ENCODE measurements around the gene MTERF1. TPM values are rescaled to one million over a fixed set of nuclear protein-coding genes. Genes with fewer than 3 reads are reported as not detected.
A peak's percentile ranks its signal among the peaks of the same experiment; 100 is the strongest.
"Not testable (repeated sequence)": the region's sequence is repeated elsewhere in the genome, so short reads cannot be mapped to it uniquely, and the experiment has no call there.

The MTERF1 gene
- total and polyA plus RNA-seq, 2 donors: 19.3 to 21.2 TPM

DNA sequence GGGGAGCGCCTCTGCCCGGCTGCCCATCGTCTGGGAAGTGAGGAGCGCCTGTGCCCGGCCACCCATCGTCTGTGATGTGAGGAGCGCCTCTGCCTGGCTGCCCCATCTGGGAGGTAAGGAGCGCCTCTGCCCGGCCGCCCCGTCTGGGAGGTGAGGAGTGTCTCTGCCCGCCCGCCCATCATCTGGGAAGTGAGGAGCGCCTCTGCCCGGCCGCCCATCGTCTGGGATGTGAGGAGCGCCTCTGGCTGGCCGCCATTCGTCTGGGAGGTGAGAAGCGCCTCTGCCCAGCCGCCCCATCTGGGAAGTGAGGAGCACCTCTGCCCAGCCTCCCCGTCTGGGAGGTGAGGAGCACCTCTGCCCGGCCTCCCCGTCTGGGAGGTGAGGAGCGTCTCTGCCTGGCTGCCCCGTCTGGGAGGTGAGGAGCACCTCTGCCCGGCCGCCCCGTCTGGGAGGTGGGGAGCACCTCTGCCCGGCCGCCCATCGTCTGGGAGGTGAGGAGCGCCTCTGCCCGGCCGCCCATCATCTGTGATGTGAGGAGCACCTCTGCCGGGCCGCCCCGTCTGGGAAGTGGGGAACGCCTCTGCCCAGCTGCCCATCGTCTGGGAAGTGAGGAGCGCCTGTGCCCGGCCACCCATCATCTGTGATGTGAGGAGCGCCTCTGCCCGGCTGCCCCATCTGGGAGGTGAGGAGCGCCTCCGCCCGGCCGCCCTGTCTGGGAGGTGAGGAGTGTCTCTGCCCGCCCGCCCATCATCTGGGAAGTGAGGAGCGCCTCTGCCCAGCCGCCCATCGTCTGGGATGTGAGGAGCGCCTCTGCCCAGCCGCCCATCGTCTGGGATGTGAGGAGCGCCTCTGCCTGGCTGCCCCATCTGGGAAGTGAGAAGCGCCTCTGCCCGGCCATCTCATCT lies 8.0 kb upstream of the MTERF1 start:
- H3K4me1 ChIP-seq (ENCODE audit: control insufficient read depth in 2 of 2, insufficient read depth in 2 of 2, low read length in 2 of 2); H3K27ac ChIP-seq (ENCODE audit: low read depth in 1 of 2, low read length in 1 of 2); H3K4me3 ChIP-seq (ENCODE audit: low read length in 2 of 2); H3K27me3 ChIP-seq (ENCODE audit: control insufficient read depth in 2 of 2, insufficient read depth in 1 of 2, low read length in 1 of 2); H3K36me3 ChIP-seq (ENCODE audit: control insufficient read depth in 2 of 2, insufficient read depth in 2 of 2, low read length in 1 of 2); DNase-seq (ENCODE audit: low read depth in 6 of 9, low spot score in 9 of 9): not testable (repeated sequence)
- peaks cover 0 to 26% of the 10 kb centered on the region in 2 donors for H3K9me3 ChIP-seq (ENCODE audit: control insufficient read depth in 2 of 2, insufficient read depth in 1 of 2, low read length in 1 of 2)
- 98% methylated on average over 60 of the region's 60 CpGs for WGBS

DNA sequence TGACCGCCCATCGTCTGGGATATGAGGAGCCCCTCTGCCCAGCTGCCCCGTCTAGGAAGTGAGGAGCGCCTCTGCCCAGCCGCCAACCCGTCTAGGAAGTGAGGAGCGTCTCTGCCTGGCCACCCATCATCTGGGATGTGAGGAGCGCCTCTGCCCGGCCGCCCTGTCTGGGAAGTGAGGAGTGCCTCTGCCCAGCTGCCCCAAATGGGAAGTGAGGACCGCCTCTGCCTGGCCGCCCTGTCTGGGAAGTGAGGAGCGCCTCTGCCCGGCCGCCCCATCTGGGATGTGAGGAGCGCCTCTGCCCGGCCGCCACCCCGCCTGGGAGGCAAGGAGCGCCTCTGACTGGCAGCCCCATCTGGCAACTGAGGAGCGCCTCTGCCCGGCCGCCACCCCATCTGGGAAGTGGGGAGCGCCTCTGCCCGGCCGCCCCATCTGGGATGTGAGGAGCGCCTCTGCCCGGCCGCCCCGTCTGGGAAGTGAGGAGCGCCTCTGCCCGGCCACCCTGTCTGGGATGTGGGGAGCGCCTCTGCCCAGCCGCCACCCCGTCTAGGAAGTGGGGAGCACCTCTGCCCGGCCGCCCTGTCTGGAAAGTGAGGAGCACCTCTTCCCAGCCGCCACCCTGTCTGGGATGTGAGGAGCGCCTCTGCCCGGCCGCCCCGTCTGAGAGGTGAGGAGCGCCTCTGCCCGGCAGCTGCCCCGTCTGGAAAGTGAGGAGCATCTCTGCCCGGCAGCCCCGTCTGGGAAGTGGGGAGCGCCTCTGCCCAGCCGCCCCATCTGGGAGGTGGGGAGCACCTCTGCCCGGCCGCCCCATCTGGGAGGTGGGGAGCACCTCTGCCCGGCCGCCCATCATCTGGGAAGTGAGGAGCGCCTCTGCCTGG lies 7.1 kb upstream of the MTERF1 start:
- H3K27ac ChIP-seq (ENCODE audit: low read depth in 1 of 2, low read length in 1 of 2); H3K4me3 ChIP-seq (ENCODE audit: low read length in 2 of 2); H3K4me1 ChIP-seq (ENCODE audit: control insufficient read depth in 2 of 2, insufficient read depth in 2 of 2, low read length in 2 of 2); H3K27me3 ChIP-seq (ENCODE audit: control insufficient read depth in 2 of 2, insufficient read depth in 1 of 2, low read length in 1 of 2); H3K36me3 ChIP-seq (ENCODE audit: control insufficient read depth in 2 of 2, insufficient read depth in 2 of 2, low read length in 1 of 2); DNase-seq (ENCODE audit: low read depth in 6 of 9, low spot score in 9 of 9): not testable (repeated sequence)
- 98% methylated on average over 54 of the region's 54 CpGs for WGBS
- H3K9me3 ChIP-seq (ENCODE audit: control insufficient read depth in 2 of 2, insufficient read depth in 1 of 2, low read length in 1 of 2): peaks cover 0 to 26% of the 10 kb centered on the region in 2 donors

DNA sequence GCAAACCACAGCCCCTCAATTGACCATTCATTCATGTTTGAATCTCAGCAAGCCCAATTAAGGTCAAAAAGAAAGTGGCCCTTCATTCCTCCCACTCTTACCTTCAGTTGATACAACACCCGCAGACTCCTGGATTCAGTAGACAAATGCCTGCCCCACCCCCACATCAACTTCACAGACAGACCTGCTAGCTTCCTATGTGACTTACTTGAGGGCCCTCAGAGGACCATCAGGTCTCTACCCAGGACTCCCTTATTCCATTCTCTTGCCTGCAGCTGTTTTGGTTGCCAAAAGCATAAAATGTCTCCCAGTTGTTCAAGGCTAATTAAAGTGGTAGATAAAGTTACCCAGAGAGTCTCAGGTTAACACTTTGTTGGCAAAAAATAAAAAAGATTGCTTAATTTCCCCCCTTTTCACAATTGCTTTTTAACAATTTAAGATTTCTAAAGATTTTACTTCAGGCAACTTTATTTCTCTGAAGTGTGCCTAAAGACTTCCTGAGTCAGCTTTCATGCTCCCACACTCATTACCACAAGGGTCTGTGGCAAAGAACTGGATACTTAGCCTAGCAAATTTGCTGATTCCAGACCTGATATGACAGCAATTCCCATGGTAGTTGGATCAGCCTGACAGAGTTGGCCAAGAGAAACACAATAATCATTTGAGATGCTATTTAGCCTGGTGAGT lies 3.3 kb upstream of the MTERF1 start:
- H3K36me3 ChIP-seq (ENCODE audit: control insufficient read depth in 2 of 2, insufficient read depth in 2 of 2, low read length in 1 of 2): no peaks in the 10 kb centered on the region
- peaks cover 6 to 10% of the 10 kb centered on the region in 2 donors for H3K4me1 ChIP-seq (ENCODE audit: control insufficient read depth in 2 of 2, insufficient read depth in 2 of 2, low read length in 2 of 2)
- no peaks in the 10 kb centered on the region for H3K27me3 ChIP-seq (ENCODE audit: control insufficient read depth in 2 of 2, insufficient read depth in 1 of 2, low read length in 1 of 2)
- no peak for DNase-seq (ENCODE audit: low read depth in 6 of 9, low spot score in 9 of 9)
- no peak overlapping the region for H3K27ac ChIP-seq (ENCODE audit: low read depth in 1 of 2, low read length in 1 of 2)
- no peak overlapping the region for H3K4me3 ChIP-seq (ENCODE audit: low read length in 2 of 2)
- peaks cover 0 to 29% of the 10 kb centered on the region in 2 donors for H3K9me3 ChIP-seq (ENCODE audit: control insufficient read depth in 2 of 2, insufficient read depth in 1 of 2, low read length in 1 of 2)
- WGBS: 95% methylated on average over 1 of the region's 1 CpG

DNA sequence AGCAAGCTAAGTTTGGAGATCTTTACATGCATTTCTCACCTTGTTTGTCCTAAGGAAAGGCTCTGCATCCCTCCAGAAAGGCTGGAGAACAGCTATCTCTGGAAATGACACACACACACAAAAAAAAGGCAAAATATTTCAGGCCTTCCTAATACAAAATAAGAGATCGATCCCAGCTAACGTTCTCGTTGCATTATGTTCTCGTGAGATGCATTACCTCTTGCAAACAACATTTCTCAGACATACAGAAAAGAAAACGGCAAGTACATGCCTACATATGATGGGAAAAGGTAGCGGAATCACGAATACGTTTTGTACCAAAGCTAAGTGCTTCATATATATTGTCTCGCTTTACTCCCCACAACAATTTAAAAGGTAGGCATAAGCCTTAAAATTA lies 488 bp downstream of the MTERF1 start:
- Histone ChIP-seq H3K27me3 (ENCODE audit: control insufficient read depth in 2 of 2, insufficient read depth in 1 of 2, low read length in 1 of 2) (no peaks in the 10 kb centered on the region), H3K27ac (ENCODE audit: low read depth in 1 of 2, low read length in 1 of 2) (peak overlapping the region in 1 of 2 donors; percentile 81), H3K36me3 (ENCODE audit: control insufficient read depth in 2 of 2, insufficient read depth in 2 of 2, low read length in 1 of 2) (peaks cover 0 to 6% of the 10 kb centered on the region in 2 donors), H3K4me3 (ENCODE audit: low read length in 2 of 2) (peak overlapping the region; percentile 71 to 93), H3K9me3 (ENCODE audit: control insufficient read depth in 2 of 2, insufficient read depth in 1 of 2, low read length in 1 of 2) (peaks cover 0 to 7% of the 10 kb centered on the region in 2 donors), H3K4me1 (ENCODE audit: control insufficient read depth in 2 of 2, insufficient read depth in 2 of 2, low read length in 2 of 2) (peaks cover 6 to 10% of the 10 kb centered on the region in 2 donors)
- DNase-seq (ENCODE audit: low read depth in 6 of 9, low spot score in 9 of 9): peak in 1 of 9 donors; percentile 1
- 4% methylated on average over 9 of the region's 9 CpGs for WGBS

DNA sequence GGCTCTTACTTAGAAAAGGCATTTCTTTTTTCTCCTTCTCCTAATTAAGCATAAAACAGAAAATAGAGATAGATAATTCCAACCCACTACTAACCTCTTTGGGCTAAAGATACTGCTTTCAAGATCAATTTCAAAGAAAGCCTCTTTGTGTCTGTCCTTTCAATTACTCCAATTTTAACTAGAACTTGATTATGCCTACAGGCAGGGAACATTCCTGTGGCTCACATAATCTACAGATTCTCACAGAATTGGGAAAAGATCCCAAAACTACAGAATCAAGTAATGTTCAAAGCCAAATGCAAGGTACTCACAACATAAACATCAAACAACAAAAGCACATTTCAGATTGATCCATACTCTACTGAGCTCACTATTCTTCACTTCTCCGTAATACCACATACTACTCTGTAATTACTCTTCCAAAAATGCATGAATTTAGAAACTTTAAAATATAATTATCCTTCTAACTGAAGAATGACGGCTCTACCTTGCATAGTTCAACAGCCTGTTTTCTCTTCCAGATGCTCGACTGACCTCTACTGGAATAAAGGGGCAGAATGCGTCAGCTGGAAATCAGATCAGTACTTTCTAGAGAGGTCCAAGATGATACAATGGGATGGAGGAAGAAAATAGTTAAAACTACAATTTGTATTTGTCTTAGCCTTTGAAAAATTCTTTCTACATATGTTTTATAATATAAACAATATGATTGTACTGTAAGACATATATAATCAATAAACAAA lies 3.9 kb downstream of the MTERF1 start:
- DNase-seq (ENCODE audit: low read depth in 6 of 9, low spot score in 9 of 9): no peak
- Histone ChIP-seq H3K36me3 (ENCODE audit: control insufficient read depth in 2 of 2, insufficient read depth in 2 of 2, low read length in 1 of 2) (peaks cover 4 to 17% of the 10 kb centered on the region in 2 donors), H3K4me3 (ENCODE audit: low read length in 2 of 2) (no peak overlapping the region), H3K27me3 (ENCODE audit: control insufficient read depth in 2 of 2, insufficient read depth in 1 of 2, low read length in 1 of 2) (no peaks in the 10 kb centered on the region), H3K4me1 (ENCODE audit: control insufficient read depth in 2 of 2, insufficient read depth in 2 of 2, low read length in 2 of 2) (peaks cover 6 to 10% of the 10 kb centered on the region in 2 donors), H3K9me3 (ENCODE audit: control insufficient read depth in 2 of 2, insufficient read depth in 1 of 2, low read length in 1 of 2) (peaks cover 0 to 7% of the 10 kb centered on the region in 2 donors), H3K27ac (ENCODE audit: low read depth in 1 of 2, low read length in 1 of 2) (no peak overlapping the region)
- WGBS: 96% methylated on average over 4 of the region's 4 CpGs

DNA sequence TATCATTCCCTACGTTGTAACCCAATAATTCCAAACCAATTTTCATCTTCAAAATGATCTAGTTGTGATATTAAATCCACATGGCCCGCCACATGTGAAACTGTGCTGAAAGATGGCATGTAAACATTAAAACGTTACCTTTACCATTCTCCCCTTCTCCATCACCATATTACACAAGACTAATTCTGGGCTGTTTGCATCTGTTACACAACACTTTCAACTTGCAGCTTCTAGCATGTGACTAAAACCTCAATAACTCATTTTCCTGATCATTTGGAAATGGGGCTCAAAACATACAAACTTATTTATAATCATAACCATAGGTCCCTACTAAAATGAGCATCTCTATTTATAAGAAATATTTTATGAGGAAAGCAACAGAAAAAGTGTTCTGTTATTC lies 4.7 kb downstream of the MTERF1 start:
- Histone ChIP-seq H3K27me3 (ENCODE audit: control insufficient read depth in 2 of 2, insufficient read depth in 1 of 2, low read length in 1 of 2) (no peaks in the 10 kb centered on the region), H3K27ac (ENCODE audit: low read depth in 1 of 2, low read length in 1 of 2) (no peak overlapping the region), H3K36me3 (ENCODE audit: control insufficient read depth in 2 of 2, insufficient read depth in 2 of 2, low read length in 1 of 2) (peaks cover 4 to 17% of the 10 kb centered on the region in 2 donors), H3K4me3 (ENCODE audit: low read length in 2 of 2) (no peak overlapping the region), H3K4me1 (ENCODE audit: control insufficient read depth in 2 of 2, insufficient read depth in 2 of 2, low read length in 2 of 2) (peaks cover 3 to 5% of the 10 kb centered on the region in 2 donors), H3K9me3 (ENCODE audit: control insufficient read depth in 2 of 2, insufficient read depth in 1 of 2, low read length in 1 of 2) (peaks cover 0 to 4% of the 10 kb centered on the region in 2 donors)
- DNase-seq (ENCODE audit: low read depth in 6 of 9, low spot score in 9 of 9): no peak
- WGBS: 94% methylated on average over 3 of the region's 3 CpGs

DNA sequence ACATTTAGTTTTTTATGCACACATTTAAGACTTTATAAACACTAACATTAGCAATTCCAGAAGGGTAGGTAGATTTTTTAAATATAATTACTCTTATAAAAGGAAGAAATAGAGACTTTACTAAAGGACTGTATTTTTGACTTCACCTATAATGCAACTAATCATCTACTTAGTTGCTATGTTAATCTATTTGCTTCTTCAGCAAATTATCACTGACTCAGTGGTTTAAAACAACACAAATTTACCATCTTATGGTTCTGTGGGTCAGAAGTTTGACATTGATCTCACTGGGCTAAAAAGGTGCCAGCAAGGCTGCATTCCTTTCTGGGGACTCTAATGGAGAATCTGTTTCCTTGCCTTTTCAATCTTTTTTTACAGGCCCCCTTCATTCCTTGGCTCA lies 7.6 kb downstream of the MTERF1 start:
- Histone ChIP-seq H3K4me3 (ENCODE audit: low read length in 2 of 2) (no peak overlapping the region), H3K9me3 (ENCODE audit: control insufficient read depth in 2 of 2, insufficient read depth in 1 of 2, low read length in 1 of 2) (no peaks in the 10 kb centered on the region), H3K27me3 (ENCODE audit: control insufficient read depth in 2 of 2, insufficient read depth in 1 of 2, low read length in 1 of 2) (no peaks in the 10 kb centered on the region), H3K36me3 (ENCODE audit: control insufficient read depth in 2 of 2, insufficient read depth in 2 of 2, low read length in 1 of 2) (peaks cover 4 to 14% of the 10 kb centered on the region in 2 donors), H3K4me1 (ENCODE audit: control insufficient read depth in 2 of 2, insufficient read depth in 2 of 2, low read length in 2 of 2) (no peaks in the 10 kb centered on the region), H3K27ac (ENCODE audit: low read depth in 1 of 2, low read length in 1 of 2) (no peak overlapping the region)
- DNase-seq (ENCODE audit: low read depth in 6 of 9, low spot score in 9 of 9): no peak

DNA sequence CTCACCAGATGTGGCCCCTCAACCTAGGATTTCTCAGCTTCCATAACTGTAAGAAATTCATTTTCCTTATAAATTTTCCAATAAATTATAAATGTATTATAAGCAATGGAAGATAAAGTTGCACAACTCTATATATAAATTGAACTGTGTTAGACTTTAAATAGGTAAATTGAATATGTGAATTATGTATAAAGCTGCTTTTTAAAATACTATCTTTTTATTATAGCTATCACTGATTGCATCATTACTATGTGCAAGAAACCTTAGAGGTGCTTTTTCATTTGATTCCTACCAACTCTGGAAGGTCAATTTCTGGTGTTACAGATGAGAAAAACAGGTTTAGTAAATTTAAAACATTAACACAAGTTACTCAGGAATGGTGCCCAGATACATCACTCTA lies 8.4 kb downstream of the MTERF1 start:
- no peak for DNase-seq (ENCODE audit: low read depth in 6 of 9, low spot score in 9 of 9)
- H3K9me3 ChIP-seq (ENCODE audit: control insufficient read depth in 2 of 2, insufficient read depth in 1 of 2, low read length in 1 of 2): no peaks in the 10 kb centered on the region
- H3K36me3 ChIP-seq (ENCODE audit: control insufficient read depth in 2 of 2, insufficient read depth in 2 of 2, low read length in 1 of 2): peaks cover 4 to 14% of the 10 kb centered on the region in 2 donors
- H3K27me3 ChIP-seq (ENCODE audit: control insufficient read depth in 2 of 2, insufficient read depth in 1 of 2, low read length in 1 of 2): no peaks in the 10 kb centered on the region
- H3K4me1 ChIP-seq (ENCODE audit: control insufficient read depth in 2 of 2, insufficient read depth in 2 of 2, low read length in 2 of 2): no peaks in the 10 kb centered on the region
- no peak overlapping the region for H3K4me3 ChIP-seq (ENCODE audit: low read length in 2 of 2)
- H3K27ac ChIP-seq (ENCODE audit: low read depth in 1 of 2, low read length in 1 of 2): no peak overlapping the region
